ENCODE data around the gene GALNT18. TPM values are rescaled to one million over a fixed set of nuclear protein-coding genes. Genes with fewer than 3 reads are reported as not detected.

Gene GALNT18
- total and polyA plus RNA-seq, 2 of the 4 experiments (the other 2 are of a cell fraction) = 9.5 to 11.3 TPM

- no peak for TF ChIP-seq CTCF (conservative IDR thresholded peaks at IDR 0.05; ENCODE audit: low read depth, low read length)
Measured at GRCh38 chr11:11243590-11244469, 378.0 kb downstream of the GALNT18 start (continued).

DNA sequence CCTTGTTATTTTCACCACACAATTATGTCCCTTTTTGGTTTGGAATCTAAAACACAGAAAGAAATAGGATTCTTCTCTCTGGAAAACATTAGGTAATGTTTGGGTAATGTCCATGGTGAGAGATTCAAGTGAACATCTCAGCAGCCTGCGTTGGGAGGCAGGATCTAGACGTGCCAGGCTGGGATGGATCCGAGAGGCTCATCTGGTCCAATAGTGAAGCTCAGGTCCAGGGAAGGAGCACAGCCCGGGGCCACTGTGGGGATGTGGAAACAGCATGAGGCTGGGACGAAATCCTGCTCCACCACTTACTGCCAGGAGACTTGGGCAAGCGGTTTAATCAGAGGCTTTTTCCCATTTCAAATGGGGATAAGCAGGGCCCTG lies 378.6 kb downstream of the GALNT18 start:
- Histone ChIP-seq H2AK5ac (ENCODE audit: low read depth, low read length) (no peak overlapping the region), H3K36me3 (ENCODE audit: control insufficient read depth, insufficient read depth, low read length) (no peaks in the 10 kb centered on the region), H2BK20ac (ENCODE audit: low read depth, low read length) (no peak overlapping the region), H4K5ac (ENCODE audit: low read depth, low read length) (no peak overlapping the region), H3K9ac (ENCODE audit: low read depth, low read length) (no peak overlapping the region), H2BK120ac (ENCODE audit: low read depth, low read length) (no peak overlapping the region), H3K79me1 (ENCODE audit: low read depth in 1 of 2, low read length in 2 of 2) (no peaks in the 10 kb centered on the region), H4K91ac (ENCODE audit: insufficient read depth, low read depth, low read length) (no peak overlapping the region), H3K9me1 (ENCODE audit: insufficient read depth, low read length) (no peaks in the 10 kb centered on the region; the same call in 1 of the 2 replicates), H2BK5ac (ENCODE audit: low read depth, low read length, poor library complexity, severe bottlenecking) (no peak overlapping the region), H3K56ac (ENCODE audit: extremely low read depth, insufficient read depth, low read length) (no peak overlapping the region), H3K14ac (replicated peaks; ENCODE audit: low read depth, low read length) (no peak overlapping the region), H2AFZ (replicated peaks; ENCODE audit: low read length, poor library complexity) (no peak overlapping the region), H3K27ac (ENCODE audit: insufficient read depth, low read length) (no peak overlapping the region), H3K18ac (ENCODE audit: low read depth, low read length) (no peak overlapping the region), H2BK15ac (ENCODE audit: low read depth, low read length) (no peak overlapping the region), H2AK9ac (replicated peaks; ENCODE audit: low read depth, low read length, poor library complexity) (no peak overlapping the region), H3K4me1 (ENCODE audit: control insufficient read depth, insufficient read depth, low read length) (no peaks in the 10 kb centered on the region), H3K4me3 (ENCODE audit: insufficient read depth, low read depth, low read length) (no peak overlapping the region), H3K27me3 (ENCODE audit: control insufficient read depth, insufficient read depth, low read length) (peaks cover 11% of the 10 kb centered on the region), H4K8ac (ENCODE audit: low read depth in 2 of 2, low read length in 2 of 2) (no peak overlapping the region), H3K23ac (ENCODE audit: low read depth, low read length) (no peak overlapping the region), H3K9me3 (ENCODE audit: control insufficient read depth, insufficient read depth, low read length) (no peaks in the 10 kb centered on the region), H4K20me1 (ENCODE audit: insufficient read depth, low read length) (no peaks in the 10 kb centered on the region), H3K4ac (ENCODE audit: low read depth, low read length) (no peak overlapping the region), H3K4me2 (ENCODE audit: low read depth, low read length) (no peak overlapping the region)
- dilution Hi-C loops (cut with HindIII; ENCODE audit: low sequenced_read_pairs, unreplicated experiment) (no loop called here), in situ Hi-C loops (cut with MboI; ENCODE audit: low sequenced_read_pairs) (no loop called here), intact Hi-C loops (cut with micrococcal nuclease) (no loop called here)
- ChIA-PET POLR2A (ENCODE audit: unreplicated experiment) (no interaction called here), CTCF (no interaction called here)
- no TSS peak for BruUV-seq (replicated peaks)
- no CpG with 5 or more reads among the region's 6 CpGs for WGBS, 2 experiments (ENCODE audit: extremely low coverage in 2 of 2, insufficient read length in 1 of 2)
- DNase-seq (no peak), ATAC-seq (ENCODE audit: low read depth) (no peak)
- no peak for TF ChIP-seq FOS (IDR thresholded peaks at IDR 0.05; ENCODE audit: low read depth, low read length)
- no peak for TF ChIP-seq CEBPB (IDR thresholded peaks at IDR 0.05; ENCODE audit: low read depth, low read length)
- no peak for TF ChIP-seq CHD1 (IDR thresholded peaks at IDR 0.05; ENCODE audit: low read depth, low read length)
- TF ChIP-seq SMC3 (IDR thresholded peaks at IDR 0.05; ENCODE audit: low read depth, low read length) = no peak
- no peak for TF ChIP-seq RAD21 (IDR thresholded peaks at IDR 0.05; ENCODE audit: low read length)
- TF ChIP-seq USF2 (IDR thresholded peaks at IDR 0.05; ENCODE audit: low read depth, low read length) = no peak
- TF ChIP-seq POLR2A (IDR thresholded peaks at IDR 0.05; ENCODE audit: low read depth, low read length) = no peak

Measured in IMR-90 (cell line).